H9 (cell line): Measurements from ENCODE around the gene FMNL1. TPM values are rescaled to one million over a fixed set of nuclear protein-coding genes. Genes with fewer than 3 reads are reported as not detected.

ENCODE experiments used
- DNase-seq: peaks from one replicate; pipeline ENCODE4 v3.0.0-alpha.2; 2017
- H2AFZ ChIP-seq: one replicate; pipeline ENCODE4 v1.6.1; 2013; ENCODE audit warnings: mild to moderate bottlenecking, low read length, control low read depth, moderate library complexity
- H2AK5ac ChIP-seq: 2 replicates; pipeline ENCODE4 v1.6.1; 2013; ENCODE audit warnings: low read length, control low read depth, mixed read lengths; ENCODE audit not compliant: insufficient read length
- H2BK120ac ChIP-seq: one replicate; pipeline ENCODE4 v1.6.1; 2013; ENCODE audit warnings: low read depth, mild to moderate bottlenecking, low read length, control low read depth, inconsistent platforms; ENCODE audit not compliant: poor library complexity, severe bottlenecking
- H2BK12ac ChIP-seq: 2 replicates; pipeline ENCODE4 v1.6.1; 2013; ENCODE audit warnings: low read length, control low read depth, mixed read lengths, low read depth; ENCODE audit not compliant: insufficient read length
- H2BK15ac ChIP-seq: 2 replicates; pipeline ENCODE4 v1.6.1; 2013; ENCODE audit warnings: low read depth, low read length, control low read depth
- H2BK20ac ChIP-seq: one replicate; pipeline ENCODE4 v1.6.1; 2013; ENCODE audit warnings: low read depth, mild to moderate bottlenecking, low read length, control low read depth, inconsistent platforms; ENCODE audit not compliant: poor library complexity, severe bottlenecking
- H2BK5ac ChIP-seq: 2 replicates; pipeline ENCODE4 v1.6.1; 2013; ENCODE audit warnings: low read length, control low read depth, mixed read lengths; ENCODE audit not compliant: insufficient read length
- H3K14ac ChIP-seq: 2 replicates; pipeline ENCODE4 v1.6.1; 2013; ENCODE audit warnings: low read length, control low read depth; ENCODE audit not compliant: insufficient read depth
- H3K18ac ChIP-seq: 2 replicates; pipeline ENCODE4 v1.6.1; 2013; ENCODE audit warnings: low read depth, mild to moderate bottlenecking, mixed read lengths, low read length, control low read depth; ENCODE audit not compliant: insufficient read length
- H3K23ac ChIP-seq: 2 replicates; pipeline ENCODE4 v1.6.1; 2013; ENCODE audit warnings: low read length, control low read depth, mixed read lengths, low read depth; ENCODE audit not compliant: insufficient read length
- H3K23me2 ChIP-seq: 2 replicates; pipeline ENCODE4 v1.6.1; 2013; ENCODE audit warnings: low read depth, mild to moderate bottlenecking, mixed read lengths, low read length, control low read depth; ENCODE audit not compliant: insufficient read length, poor library complexity, severe bottlenecking
- H3K27ac ChIP-seq: 2 replicates; pipeline ENCODE4 v1.5.1; 2013; ENCODE audit warnings: low read length, control low read depth, mixed read lengths, low read depth; ENCODE audit not compliant: insufficient read length
- H3K27me3 ChIP-seq: 2 replicates; pipeline ENCODE4 v1.6.1; 2013; ENCODE audit warnings: low read length, control low read depth, inconsistent platforms; ENCODE audit not compliant: insufficient read depth
- H3K4ac ChIP-seq: 2 replicates; pipeline ENCODE4 v1.6.1; 2013; ENCODE audit warnings: low read depth, mild to moderate bottlenecking, control low read depth, inconsistent platforms, low read length, moderate library complexity
- H3K4me1 ChIP-seq: 2 replicates; pipeline ENCODE4 v1.6.1; 2013; ENCODE audit warnings: low read length, control low read depth, inconsistent platforms; ENCODE audit not compliant: insufficient read depth
- H3K4me2 ChIP-seq: 2 replicates; pipeline ENCODE4 v1.6.1; 2013; ENCODE audit warnings: low read length, control low read depth, mixed read lengths; ENCODE audit not compliant: insufficient read length, insufficient read depth
- H3K56ac ChIP-seq: 2 replicates; pipeline ENCODE4 v1.6.1; 2013; ENCODE audit warnings: low read depth, mild to moderate bottlenecking, mixed read lengths, low read length, control low read depth; ENCODE audit not compliant: insufficient read length
- H3K79me1 ChIP-seq: 2 replicates; pipeline ENCODE4 v1.6.1; 2013; ENCODE audit warnings: low read depth, mild to moderate bottlenecking, moderate library complexity, low read length, control low read depth, inconsistent platforms; ENCODE audit not compliant: insufficient read depth, poor library complexity, severe bottlenecking
- H3K79me2 ChIP-seq: 2 replicates; pipeline ENCODE4 v1.6.1; 2013; ENCODE audit warnings: low read length, control low read depth, inconsistent platforms; ENCODE audit not compliant: insufficient read depth
- H3K9ac ChIP-seq: 2 replicates; pipeline ENCODE4 v1.6.1; 2013; ENCODE audit warnings: low read length, control low read depth, mixed read lengths; ENCODE audit not compliant: insufficient read length; ENCODE audit errors: extremely low read depth
- H3K9me3 ChIP-seq: one replicate; pipeline ENCODE4 v1.6.1; 2013; ENCODE audit warnings: low read depth, low read length, inconsistent platforms; ENCODE audit not compliant: control insufficient read depth
- H3T11ph ChIP-seq: one replicate; pipeline ENCODE4 v1.6.1; 2013; ENCODE audit warnings: mild to moderate bottlenecking, low read length, control low read depth, inconsistent platforms
- H4K20me1 ChIP-seq: one replicate; pipeline ENCODE4 v1.6.1; 2013; ENCODE audit not compliant: control insufficient read depth, insufficient read length, insufficient read depth
- H4K5ac ChIP-seq: 2 replicates; pipeline ENCODE4 v1.6.1; 2013; ENCODE audit warnings: low read depth, mild to moderate bottlenecking, mixed read lengths, low read length, control low read depth; ENCODE audit not compliant: insufficient read length
- H4K8ac ChIP-seq: replicated peaks from 2 replicates; pipeline ENCODE4 v1.6.1; 2013; ENCODE audit warnings: low read length, control low read depth, mixed read lengths, low read depth; ENCODE audit not compliant: insufficient read length
- H4K91ac ChIP-seq: 2 replicates; pipeline ENCODE4 v1.6.1; 2013; ENCODE audit warnings: low read depth, mild to moderate bottlenecking, moderate library complexity, mixed read lengths, low read length, control low read depth; ENCODE audit not compliant: insufficient read length
- H3K27ac Mint-ChIP-seq, 3 experiments: 2 replicates in 2 of 3; 3 replicates in 1 of 3; pipeline ENCODE4 v1.8.0; 2020 to 2021; ENCODE audit warnings: mixed read lengths in 3 of 3, mild to moderate bottlenecking in 1 of 3, moderate library complexity in 1 of 3
- H3K27me3 Mint-ChIP-seq: 2 replicates; pipeline ENCODE4 v1.8.0; 2021; ENCODE audit warnings: low read depth, mild to moderate bottlenecking, moderate library complexity, mixed read lengths
- H3K36me3 Mint-ChIP-seq, 3 experiments: 2 replicates in 2 of 3; 3 replicates in 1 of 3; pipeline ENCODE4 v1.8.0; 2020 to 2021; ENCODE audit warnings: low read depth in 3 of 3, mixed read lengths in 3 of 3; ENCODE audit not compliant: insufficient read depth in 1 of 3
- H3K4me1 Mint-ChIP-seq, 2 experiments: 2 replicates each; pipeline ENCODE4 v1.8.0; 2020; ENCODE audit warnings: mixed read lengths in 2 of 2
- H3K4me3 Mint-ChIP-seq, 2 experiments: 2 replicates in 1 of 2; 3 replicates in 1 of 2; pipeline ENCODE4 v1.8.0; 2020 to 2021; ENCODE audit warnings: mild to moderate bottlenecking in 2 of 2, mixed read lengths in 2 of 2, moderate library complexity in 1 of 2
- H3K9me3 Mint-ChIP-seq, 2 experiments: 2 replicates in 1 of 2; 3 replicates in 1 of 2; pipeline ENCODE4 v1.8.0; 2020; ENCODE audit warnings: mild to moderate bottlenecking in 2 of 2, mixed read lengths in 2 of 2, moderate library complexity in 1 of 2
- total RNA-seq: library from RNA; stranded (reverse); gene quantifications from 2 replicates; pipeline ENCODE4 v1.2.1, GENCODE V29; 2021
- TF ChIP-seq, protein P1 (sequence below): fragments of 200-600 bp; sonication (generic); conservative IDR thresholded peaks from 3 replicates; pipeline ENCODE4 v1.8.0; 2021; ENCODE audit warnings: antibody characterized with exemption, mild to moderate bottlenecking

Gene FMNL1
- total RNA-seq, 1 experiment from 2014 or later = 6.9 TPM

DNA sequence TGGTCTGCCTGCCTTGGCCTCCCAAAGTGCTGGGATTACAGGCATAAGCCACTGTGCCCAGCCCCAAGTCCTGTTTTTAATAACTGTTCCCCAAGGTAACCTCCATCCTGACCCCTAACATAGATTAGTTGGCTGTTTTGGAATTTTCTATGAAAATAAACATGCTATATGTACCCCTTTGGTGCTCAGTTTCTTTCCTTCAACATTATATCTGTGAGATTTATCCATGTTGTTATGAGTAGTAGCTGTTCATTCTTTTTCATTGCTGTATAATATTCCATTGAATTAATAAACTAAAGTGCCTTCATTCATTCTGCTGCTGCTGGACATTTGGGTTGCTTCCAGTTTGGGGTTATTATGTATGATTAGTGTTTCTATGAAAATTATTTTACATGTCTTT, 26.3 kb upstream of the FMNL1 start:
- H2AFZ ChIP-seq = no peak overlapping the region
- peaks cover 10 to 15% of the 10 kb centered on the region in 2 experiments for H3K4me1 Mint-ChIP-seq
- H2AK5ac ChIP-seq = no peak overlapping the region
- no peak overlapping the region for H4K8ac ChIP-seq
- H3K23me2 ChIP-seq = no peaks in the 10 kb centered on the region
- peaks cover under 1% of the 10 kb centered on the region for H3K27me3 Mint-ChIP-seq
- H4K5ac ChIP-seq = no peak overlapping the region
- no peak overlapping the region for H2BK15ac ChIP-seq
- H3K27ac Mint-ChIP-seq = peak overlapping the region in 1 of 3 experiments; percentile 61; a peak in 1 of 7 replicates
- no peak overlapping the region for H2BK120ac ChIP-seq
- H3K56ac ChIP-seq = no peak overlapping the region
- no peak for DNase-seq
- H3K36me3 Mint-ChIP-seq = peaks cover 0 to 4% (median 0%) of the 10 kb centered on the region in 3 experiments; a peak in 3 of 7 replicates
- peaks cover 0 to 4% of the 10 kb centered on the region in 2 experiments; a peak in 2 of 5 replicates for H3K9me3 Mint-ChIP-seq
- H3K14ac ChIP-seq = no peak overlapping the region
- no peak overlapping the region for H3K27ac ChIP-seq
- no peak overlapping the region for H3K4ac ChIP-seq
- H3K4me1 ChIP-seq = no peaks in the 10 kb centered on the region; the same call in 1 of the 2 replicates
- no peak overlapping the region for H2BK12ac ChIP-seq
- H4K91ac ChIP-seq = no peak overlapping the region
- TF ChIP-seq, protein P1, sequence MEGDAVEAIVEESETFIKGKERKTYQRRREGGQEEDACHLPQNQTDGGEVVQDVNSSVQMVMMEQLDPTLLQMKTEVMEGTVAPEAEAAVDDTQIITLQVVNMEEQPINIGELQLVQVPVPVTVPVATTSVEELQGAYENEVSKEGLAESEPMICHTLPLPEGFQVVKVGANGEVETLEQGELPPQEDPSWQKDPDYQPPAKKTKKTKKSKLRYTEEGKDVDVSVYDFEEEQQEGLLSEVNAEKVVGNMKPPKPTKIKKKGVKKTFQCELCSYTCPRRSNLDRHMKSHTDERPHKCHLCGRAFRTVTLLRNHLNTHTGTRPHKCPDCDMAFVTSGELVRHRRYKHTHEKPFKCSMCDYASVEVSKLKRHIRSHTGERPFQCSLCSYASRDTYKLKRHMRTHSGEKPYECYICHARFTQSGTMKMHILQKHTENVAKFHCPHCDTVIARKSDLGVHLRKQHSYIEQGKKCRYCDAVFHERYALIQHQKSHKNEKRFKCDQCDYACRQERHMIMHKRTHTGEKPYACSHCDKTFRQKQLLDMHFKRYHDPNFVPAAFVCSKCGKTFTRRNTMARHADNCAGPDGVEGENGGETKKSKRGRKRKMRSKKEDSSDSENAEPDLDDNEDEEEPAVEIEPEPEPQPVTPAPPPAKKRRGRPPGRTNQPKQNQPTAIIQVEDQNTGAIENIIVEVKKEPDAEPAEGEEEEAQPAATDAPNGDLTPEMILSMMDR = no peak
- H3K4me2 ChIP-seq = no peak overlapping the region
- no peak overlapping the region for H2BK5ac ChIP-seq
- no peaks in the 10 kb centered on the region for H3K9me3 ChIP-seq
- H2BK20ac ChIP-seq = no peak overlapping the region
- no peak overlapping the region for H3T11ph ChIP-seq
- H3K79me2 ChIP-seq = no peaks in the 10 kb centered on the region
- no peak overlapping the region for H3K18ac ChIP-seq
- H3K9ac ChIP-seq = no peak overlapping the region
- H3K27me3 ChIP-seq = no peaks in the 10 kb centered on the region
- no peak overlapping the region for H3K23ac ChIP-seq
- H4K20me1 ChIP-seq = no peaks in the 10 kb centered on the region
- H3K79me1 ChIP-seq = no peaks in the 10 kb centered on the region
- no peak overlapping the region for H3K4me3 Mint-ChIP-seq
